Fibroblast of pulmonary artery (primary cell): Measurements from ENCODE around the gene IGF2R.

Source experiments
- DNase-seq: peaks from one replicate; pipeline ENCODE4 v3.0.0-alpha.2; 2010; ENCODE audit warnings: low read depth
- H3K4me3 ChIP-seq: replicated peaks from 2 replicates; pipeline ENCODE4 v1.5.1; 2011; ENCODE audit warnings: low read depth, mild to moderate bottlenecking, control low read depth, low read length, moderate library complexity
- TF ChIP-seq, protein P1 (sequence below): IDR thresholded peaks from 2 replicates; pipeline ENCODE4 v1.5.1; 2011; ENCODE audit warnings: mild to moderate bottlenecking, control low read depth, low read length, inconsistent platforms; ENCODE audit errors: missing control alignments

IGF2R gene

GRCh38 chr6:159969204-159969912 is 476 bp downstream of the IGF2R start:
- DNase-seq, result peak; percentile 38
- H3K4me3 ChIP-seq, result peak overlapping the region; percentile 78
- TF ChIP-seq, protein P1, sequence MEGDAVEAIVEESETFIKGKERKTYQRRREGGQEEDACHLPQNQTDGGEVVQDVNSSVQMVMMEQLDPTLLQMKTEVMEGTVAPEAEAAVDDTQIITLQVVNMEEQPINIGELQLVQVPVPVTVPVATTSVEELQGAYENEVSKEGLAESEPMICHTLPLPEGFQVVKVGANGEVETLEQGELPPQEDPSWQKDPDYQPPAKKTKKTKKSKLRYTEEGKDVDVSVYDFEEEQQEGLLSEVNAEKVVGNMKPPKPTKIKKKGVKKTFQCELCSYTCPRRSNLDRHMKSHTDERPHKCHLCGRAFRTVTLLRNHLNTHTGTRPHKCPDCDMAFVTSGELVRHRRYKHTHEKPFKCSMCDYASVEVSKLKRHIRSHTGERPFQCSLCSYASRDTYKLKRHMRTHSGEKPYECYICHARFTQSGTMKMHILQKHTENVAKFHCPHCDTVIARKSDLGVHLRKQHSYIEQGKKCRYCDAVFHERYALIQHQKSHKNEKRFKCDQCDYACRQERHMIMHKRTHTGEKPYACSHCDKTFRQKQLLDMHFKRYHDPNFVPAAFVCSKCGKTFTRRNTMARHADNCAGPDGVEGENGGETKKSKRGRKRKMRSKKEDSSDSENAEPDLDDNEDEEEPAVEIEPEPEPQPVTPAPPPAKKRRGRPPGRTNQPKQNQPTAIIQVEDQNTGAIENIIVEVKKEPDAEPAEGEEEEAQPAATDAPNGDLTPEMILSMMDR, result no peak

GRCh38 chr6:159969921-159970320 is 1.0 kb downstream of the IGF2R start:
- peak overlapping the region; percentile 78 for H3K4me3 ChIP-seq
- DNase-seq, result peak; percentile 82
- TF ChIP-seq, protein P1, result no peak

DNA sequence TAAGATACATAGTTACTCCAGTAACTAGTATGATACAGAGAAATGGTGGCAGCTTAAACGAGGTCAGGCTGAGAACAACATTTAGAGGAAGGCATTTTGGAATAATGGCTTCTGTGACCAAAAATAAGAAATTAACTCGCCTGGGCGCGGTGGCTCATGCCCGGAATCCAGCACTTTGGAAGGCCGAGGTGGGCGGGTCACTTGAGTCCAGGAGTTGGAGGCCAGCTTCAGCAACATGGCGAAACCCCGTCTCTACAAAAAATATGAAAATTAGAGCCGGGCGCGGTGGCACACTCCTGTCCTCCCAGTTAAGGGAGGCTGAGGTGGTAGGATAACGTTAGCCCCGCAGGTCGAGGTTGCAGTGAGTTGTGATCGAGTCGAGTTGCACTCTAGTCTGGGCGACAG is 1.8 kb downstream of the IGF2R start:
- TF ChIP-seq, protein P1, result no peak
- DNase-seq, result no peak
- peak overlapping the region; percentile 78 for H3K4me3 ChIP-seq

DNA sequence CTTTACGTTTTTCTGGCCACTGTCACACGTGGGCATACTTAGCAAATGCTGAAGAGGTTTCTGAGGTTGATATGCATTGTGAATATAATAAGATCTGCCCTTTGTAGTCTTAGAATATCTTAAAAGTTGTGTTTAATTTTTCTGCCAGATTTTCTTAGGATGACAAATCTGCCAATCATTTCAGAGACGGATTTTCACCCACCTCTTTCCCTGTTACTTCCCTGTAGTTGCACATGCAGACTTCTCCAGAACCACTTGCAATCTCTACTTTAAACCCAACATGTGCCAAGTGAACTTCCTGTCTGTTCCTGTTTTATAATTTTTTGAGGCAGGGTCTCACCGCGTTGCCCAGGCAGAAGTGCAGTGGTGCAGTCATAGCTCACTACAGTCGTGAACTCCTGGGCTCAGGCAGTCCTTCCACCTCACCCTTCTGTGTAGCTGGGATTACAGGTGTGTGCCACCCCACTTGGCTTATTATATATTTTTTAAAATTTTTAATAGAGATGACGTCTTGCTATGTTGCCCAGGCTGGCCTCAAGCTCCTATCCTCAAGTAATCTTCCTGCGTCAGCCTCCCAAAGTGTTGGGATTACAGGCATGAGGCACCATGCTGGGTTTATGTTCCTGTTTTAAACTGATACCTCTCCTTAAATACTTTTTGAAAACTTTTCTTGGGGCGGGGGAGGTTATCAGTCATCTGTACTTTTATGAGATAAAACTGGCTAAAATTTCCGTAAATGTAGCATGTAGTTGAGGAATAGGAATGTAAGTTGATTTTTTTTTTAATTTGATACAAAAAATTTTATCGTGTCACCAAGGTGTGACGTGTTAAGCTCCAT is 2.7 kb downstream of the IGF2R start:
- TF ChIP-seq, protein P1, result no peak
- peak overlapping the region; percentile 78 for H3K4me3 ChIP-seq

DNA sequence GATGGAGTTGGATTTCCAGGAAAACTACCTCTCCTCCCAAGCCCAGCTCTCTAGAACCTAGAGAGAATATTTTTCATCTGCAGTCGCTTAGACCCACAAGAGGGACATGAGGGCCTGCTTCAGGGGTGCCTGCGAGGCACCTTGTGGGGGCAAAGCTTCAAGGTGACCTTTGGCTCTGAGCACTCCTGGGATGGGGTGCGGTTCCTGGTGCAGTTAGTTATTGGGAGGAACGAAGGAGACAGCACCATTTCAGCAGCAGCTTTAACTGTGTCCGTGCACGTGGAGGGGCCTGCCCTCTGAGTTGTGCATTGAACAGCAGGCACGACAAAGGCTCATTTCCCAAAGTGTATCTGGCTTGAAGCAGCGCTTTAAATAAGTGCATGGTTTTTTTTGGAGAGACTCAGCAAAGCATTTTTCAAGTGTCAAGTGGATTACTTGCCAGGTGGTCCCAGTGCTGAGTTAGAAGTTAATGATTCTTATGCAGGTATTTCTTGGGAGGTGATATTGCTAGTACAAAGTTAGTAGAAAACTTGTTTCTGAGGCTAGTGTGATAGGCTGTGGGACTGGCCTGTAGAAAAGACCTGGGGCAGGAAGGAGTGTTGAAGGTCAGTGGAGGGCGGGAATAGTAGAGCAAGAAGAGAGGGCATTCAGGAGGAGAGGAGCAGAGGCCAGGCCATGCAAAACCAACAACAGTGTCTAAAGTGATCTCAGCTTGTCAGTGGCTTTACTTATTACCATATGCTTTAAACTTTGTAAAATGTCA is 3.8 kb downstream of the IGF2R start:
- no peak for DNase-seq
- TF ChIP-seq, protein P1, result no peak
- no peak overlapping the region for H3K4me3 ChIP-seq

More for the DNA sequence above, 2.7 kb downstream of the IGF2R start:
- no peak for DNase-seq

DNA sequence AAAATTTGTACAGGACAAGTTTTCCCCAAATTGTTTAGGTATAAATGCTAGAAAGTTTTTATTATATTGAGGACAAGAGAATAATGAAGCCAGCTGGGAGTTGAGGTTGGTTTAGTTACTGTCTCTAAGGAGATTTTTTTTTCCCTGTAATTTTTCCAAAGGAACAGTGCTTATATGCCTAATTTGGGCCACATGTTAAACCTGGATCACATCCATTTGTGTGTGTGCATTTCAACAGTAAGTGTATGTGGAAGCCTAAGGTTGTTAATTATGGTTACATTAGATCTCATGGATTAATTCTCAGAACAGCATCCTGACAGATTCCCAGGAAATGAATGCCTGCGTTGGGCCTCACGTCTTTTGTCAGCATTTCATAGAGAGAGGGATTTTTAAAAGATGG is 4.5 kb downstream of the IGF2R start:
- TF ChIP-seq, protein P1, result no peak
- no peak for DNase-seq
- H3K4me3 ChIP-seq, result no peak overlapping the region
